GM10266 (cell line): Measurements from ENCODE around the gene POFUT2.

ENCODE experiments used
- DNase-seq: peaks from one replicate; pipeline ENCODE4 v3.0.0; 2012; ENCODE audit errors: extremely low spot score
- TF ChIP-seq, protein P1 (sequence below): IDR thresholded peaks from 2 replicates; pipeline ENCODE4 v1.5.1; 2012; ENCODE audit warnings: mild to moderate bottlenecking, low read depth; ENCODE audit not compliant: control insufficient read depth, insufficient read depth; ENCODE audit errors: missing control alignments

The POFUT2 gene

DNA sequence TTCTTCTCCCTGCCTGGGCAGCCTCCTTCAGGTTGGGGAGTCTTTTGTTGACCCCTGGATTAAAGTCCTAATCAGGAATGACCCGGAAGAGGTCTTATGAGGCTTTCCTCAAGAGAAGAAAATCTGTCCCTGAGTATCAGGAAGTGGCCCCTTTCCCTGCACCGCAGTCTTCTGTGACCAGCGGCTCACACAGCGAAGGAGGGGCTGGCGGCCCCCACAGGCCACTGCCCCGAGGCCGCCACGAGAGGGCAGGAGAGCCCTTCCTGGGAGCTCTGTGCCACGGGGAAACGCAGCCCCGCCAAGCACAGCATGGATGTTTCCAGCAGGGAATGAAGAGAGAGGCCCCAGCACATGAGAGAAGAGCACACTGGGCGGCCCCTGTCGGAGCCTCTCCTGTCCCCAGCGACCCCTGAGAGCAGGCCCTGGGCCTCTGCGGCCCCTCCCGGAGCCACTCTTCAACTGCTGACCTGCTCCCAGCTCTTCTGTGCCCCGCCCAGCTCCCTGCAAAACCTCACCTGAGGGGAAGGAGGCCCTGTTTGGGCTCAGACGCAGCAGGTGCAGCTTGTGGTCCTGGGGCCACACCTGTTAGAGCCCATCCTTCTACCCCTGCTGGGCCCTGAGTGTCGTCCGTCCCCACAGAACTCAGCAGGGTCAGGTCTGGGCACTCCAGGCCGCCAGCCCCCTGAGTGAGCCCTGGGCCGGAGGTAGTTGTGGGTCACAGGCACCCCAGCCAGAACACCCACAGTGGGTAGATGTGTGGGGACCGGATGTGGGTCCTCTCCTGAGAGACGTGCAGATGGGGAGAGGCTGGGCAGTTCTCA is 4.9 kb upstream of the POFUT2 start:
- TF ChIP-seq, protein P1, sequence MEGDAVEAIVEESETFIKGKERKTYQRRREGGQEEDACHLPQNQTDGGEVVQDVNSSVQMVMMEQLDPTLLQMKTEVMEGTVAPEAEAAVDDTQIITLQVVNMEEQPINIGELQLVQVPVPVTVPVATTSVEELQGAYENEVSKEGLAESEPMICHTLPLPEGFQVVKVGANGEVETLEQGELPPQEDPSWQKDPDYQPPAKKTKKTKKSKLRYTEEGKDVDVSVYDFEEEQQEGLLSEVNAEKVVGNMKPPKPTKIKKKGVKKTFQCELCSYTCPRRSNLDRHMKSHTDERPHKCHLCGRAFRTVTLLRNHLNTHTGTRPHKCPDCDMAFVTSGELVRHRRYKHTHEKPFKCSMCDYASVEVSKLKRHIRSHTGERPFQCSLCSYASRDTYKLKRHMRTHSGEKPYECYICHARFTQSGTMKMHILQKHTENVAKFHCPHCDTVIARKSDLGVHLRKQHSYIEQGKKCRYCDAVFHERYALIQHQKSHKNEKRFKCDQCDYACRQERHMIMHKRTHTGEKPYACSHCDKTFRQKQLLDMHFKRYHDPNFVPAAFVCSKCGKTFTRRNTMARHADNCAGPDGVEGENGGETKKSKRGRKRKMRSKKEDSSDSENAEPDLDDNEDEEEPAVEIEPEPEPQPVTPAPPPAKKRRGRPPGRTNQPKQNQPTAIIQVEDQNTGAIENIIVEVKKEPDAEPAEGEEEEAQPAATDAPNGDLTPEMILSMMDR = peak; percentile 94
- peak; percentile 89 for DNase-seq

DNA sequence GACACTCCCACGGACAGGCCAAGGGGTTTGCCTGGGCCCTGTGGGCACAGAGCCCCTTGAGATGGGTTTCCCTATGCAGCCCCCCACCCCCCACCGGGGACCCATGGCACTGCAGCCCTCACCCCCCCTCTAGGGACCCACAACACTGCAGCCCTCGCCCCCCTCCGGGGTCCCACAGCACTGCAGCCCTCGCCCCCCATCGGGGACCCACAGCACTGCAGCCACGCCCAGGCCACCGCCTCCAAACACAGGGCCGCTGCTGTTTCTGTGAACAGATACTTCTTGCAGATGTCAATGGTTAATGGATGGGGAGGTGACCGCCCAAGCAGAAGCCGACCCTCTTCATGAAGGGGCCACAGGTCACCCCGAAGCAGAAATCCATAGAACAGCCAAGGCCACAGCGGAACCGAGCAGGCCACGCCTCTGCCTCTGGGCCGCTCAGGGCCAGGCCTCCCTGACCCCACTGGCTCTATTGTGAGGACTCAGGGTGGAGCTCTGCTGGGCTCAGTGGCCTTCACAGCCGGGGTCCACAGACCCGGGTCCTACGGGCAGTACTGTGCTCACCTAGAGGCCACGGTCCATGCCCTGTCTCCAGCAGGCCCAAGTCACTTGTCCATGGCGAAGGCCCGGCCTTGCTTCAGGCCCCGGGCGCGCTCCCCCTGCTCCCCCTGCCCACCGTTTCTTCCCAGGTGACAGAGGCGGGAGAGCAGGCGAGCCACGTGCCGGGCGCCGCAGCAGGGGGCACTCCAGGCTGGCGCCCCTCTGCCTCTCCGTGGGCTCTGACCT is 4.1 kb upstream of the POFUT2 start:
- TF ChIP-seq, protein P1 = no peak
- DNase-seq = no peak

DNA sequence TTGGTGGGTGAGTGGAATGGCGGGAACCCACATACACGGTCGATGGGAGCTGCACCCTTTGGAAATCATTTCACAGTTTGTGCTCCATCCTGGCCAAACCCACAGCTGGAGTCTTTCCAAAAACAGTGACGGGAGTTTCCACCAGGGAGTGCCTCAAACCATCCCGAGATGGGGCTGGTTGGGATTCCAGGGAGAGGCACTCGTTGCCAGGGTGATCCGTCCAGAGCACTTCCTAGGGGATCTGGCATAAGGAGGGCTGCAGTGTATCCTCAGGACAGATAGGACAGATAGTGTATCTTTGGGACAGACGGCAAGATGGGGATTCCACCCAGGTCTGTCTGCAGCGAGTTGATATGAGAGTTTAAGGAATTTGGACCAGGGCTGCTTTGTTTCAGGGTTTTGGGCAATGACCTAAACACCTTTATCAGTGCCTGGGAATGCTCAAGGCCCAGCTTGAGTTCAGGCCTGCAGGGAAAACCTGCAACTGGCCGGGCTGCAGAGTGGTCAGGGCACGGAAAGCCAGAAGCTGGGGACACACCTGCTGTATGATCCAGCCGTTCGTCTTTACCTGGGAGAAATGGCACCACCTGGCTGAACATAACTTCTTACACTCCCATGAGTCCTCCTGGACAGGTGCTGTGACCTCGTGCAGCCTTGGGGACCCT is 3.4 kb upstream of the POFUT2 start:
- DNase-seq = no peak
- TF ChIP-seq, protein P1 = no peak

DNA sequence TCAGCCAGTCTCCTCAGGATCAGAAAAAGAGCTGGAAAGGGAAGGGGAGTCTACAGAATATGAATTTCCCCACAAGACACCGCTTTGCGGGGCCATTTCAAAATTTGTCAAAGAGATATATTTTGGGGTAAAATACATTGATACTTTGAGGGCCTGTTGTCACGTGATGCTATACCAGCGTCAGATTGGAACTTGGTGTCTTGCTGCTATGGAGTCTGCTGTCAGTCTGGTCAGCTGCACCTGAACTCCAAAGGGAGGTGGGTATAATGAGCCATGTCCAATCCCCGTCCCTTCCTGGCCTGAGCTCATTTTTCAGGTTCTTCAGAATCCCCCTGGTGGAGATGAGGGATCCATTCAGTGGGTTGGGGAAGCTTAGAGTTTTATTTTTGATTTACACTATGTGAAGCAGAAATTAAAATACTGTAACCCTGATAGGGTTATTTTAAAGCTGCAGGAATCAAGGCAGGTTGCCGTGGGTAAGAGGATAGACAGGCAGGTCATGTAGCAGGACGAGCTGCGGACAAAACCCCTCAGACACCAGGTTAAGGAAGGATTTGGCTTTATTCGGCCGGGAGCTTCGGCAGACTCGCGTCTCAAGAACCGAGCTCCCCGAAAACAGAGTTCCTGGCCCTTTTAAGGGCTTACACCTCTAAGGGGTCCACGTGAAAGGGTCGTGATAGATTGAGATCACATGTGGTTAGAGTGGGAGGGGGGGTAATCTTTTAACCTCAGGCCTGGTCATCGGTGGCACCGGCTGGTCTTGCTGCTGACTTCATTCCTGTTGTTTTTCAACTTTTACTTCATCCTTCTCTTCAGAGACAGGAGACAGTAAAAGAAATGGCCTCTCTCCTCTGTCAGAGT is 2.2 kb upstream of the POFUT2 start:
- DNase-seq = no peak
- TF ChIP-seq, protein P1 = no peak

DNA sequence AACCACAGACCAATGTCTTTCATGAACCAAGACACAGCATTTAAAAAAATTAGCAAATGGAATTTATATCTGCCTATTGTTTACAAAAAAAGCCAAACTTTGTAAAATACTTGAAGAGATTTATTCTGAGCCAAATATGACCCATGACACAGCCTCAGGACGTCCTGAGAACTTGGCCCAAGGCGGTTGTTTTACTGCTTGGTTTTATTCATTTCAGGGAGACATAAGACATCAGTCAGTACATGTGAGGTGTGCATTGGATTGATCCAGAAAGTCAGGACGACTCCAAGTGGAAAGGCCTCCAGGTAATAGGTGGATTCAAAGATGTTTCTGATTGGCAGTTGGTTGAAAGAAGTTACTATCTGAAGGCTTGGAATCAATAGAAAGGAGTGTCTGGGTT is 1.4 kb upstream of the POFUT2 start:
- TF ChIP-seq, protein P1 = no peak
- no peak for DNase-seq

DNA sequence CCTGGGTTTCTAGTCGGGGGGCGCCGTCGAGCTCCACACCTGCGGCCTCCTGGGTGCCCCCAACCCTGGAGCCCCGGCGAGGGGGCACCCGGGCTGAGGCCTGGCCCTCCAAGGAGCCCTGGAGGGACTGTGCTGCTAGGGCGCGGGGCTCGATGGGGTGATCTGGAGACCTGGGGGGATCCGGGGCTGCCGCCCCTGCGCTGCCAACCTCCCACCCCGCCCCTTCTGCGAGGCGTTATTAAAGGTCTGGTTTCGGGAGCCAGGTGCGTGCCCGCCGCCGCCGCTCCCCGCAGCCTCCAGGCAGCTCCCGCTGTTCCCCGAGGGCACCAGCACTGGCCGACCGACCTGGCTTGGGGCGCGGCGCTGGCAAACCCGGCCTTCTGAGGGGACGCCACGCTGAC is 746 bp upstream of the POFUT2 start:
- no peak for DNase-seq
- TF ChIP-seq, protein P1 = no peak
